ENCODE data around the gene MIGA2. TPM values are rescaled to one million over a fixed set of nuclear protein-coding genes. Genes with fewer than 3 reads are reported as not detected.

Gene MIGA2
- total RNA-seq, 1 donor from 2014 or later, result 16.2 TPM

- DNase-seq, result no peak
Observed at GRCh38 chr9:129038109-129038852, 1.9 kb downstream of the MIGA2 start.

- no peak for DNase-seq
Observed at GRCh38 chr9:129040113-129040643, 3.8 kb downstream of the MIGA2 start.

GRCh38 chr9:129042016-129042415 is 5.6 kb downstream of the MIGA2 start:
- no peak for DNase-seq

GRCh38 chr9:129052592-129052991 is 16.2 kb downstream of the MIGA2 start:
- DNase-seq, result no peak

GRCh38 chr9:129053020-129053419 is 16.6 kb downstream of the MIGA2 start:
- DNase-seq, result no peak

GRCh38 chr9:129054163-129054851 is 17.9 kb downstream of the MIGA2 start:
- no peak for DNase-seq

- DNase-seq, result no peak
Observed at GRCh38 chr9:129058965-129059795, 22.8 kb downstream of the MIGA2 start.

GRCh38 chr9:129059796-129060785 is 23.7 kb downstream of the MIGA2 start:
- no peak for DNase-seq

GRCh38 chr9:129060991-129061390 is 24.6 kb downstream of the MIGA2 start:
- DNase-seq, result no peak

GRCh38 chr9:129063061-129063460 is 26.6 kb downstream of the MIGA2 start:
- no peak for DNase-seq

GRCh38 chr9:129064499-129064908 is 28.1 kb downstream of the MIGA2 start:
- DNase-seq, result no peak

GRCh38 chr9:129068110-129068509 is 31.7 kb downstream of the MIGA2 start:
- no peak for DNase-seq

GRCh38 chr9:129068990-129069861 is 32.8 kb downstream of the MIGA2 start:
- DNase-seq, result no peak

GRCh38 chr9:129069862-129070641 is 33.6 kb downstream of the MIGA2 start:
- no peak for DNase-seq

- no peak for DNase-seq
Observed at GRCh38 chr9:129070696-129071525, 34.5 kb downstream of the MIGA2 start.

GRCh38 chr9:129071526-129072126 is 35.2 kb downstream of the MIGA2 start:
- no peak for DNase-seq

- no peak for DNase-seq
Observed at GRCh38 chr9:129072171-129072570, 35.7 kb downstream of the MIGA2 start.

GRCh38 chr9:129073404-129073803 is 37.0 kb downstream of the MIGA2 start:
- no peak for DNase-seq

Measured in skin of body (tissue), 2 donors.